Fibroblast of skin of right biceps (primary cell): ENCODE results near the gene TBC1D9.

ENCODE experiments used
- DNase-seq: peaks from one replicate; pipeline ENCODE4 v3.0.0-alpha.2; 2013

TBC1D9 gene

DNA sequence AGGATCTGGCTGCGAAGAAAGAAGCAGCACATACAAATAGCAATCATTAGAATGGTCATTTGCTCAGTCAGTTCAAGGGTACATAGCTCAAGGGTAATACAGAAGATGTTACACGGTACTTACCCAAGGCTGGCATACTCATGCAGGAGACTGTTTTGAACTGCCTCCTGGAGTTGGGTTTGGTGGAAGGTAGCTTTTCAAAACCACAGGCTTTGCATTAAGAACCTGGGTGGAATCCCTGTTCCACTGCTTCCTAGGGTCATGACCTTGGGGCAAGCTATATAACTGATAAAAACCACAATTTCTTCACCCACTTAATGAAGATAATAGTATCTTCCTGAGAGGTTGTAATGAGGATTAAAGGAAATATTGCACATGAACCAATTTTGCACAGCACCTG is 36.5 kb downstream of the TBC1D9 start:
- DNase-seq: no peak

DNA sequence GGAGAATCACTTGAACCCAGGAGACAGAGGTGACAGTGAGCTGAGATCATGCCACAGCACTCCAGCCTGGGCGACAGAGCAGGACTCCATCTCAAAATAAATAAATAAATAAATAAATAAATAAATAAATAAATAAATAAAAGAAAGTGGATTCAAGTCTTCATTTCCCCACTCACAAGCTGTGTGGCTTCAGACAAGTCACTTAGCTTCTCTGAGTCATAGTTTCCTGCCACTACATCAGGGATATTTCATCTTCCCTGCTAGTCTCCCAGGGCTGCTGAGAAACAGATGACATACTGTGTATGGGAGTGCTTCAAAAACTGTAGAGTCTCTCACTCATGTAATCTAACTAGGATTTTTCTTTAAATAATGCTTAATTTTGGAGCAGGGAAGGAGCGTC is 37.2 kb downstream of the TBC1D9 start:
- DNase-seq: peak; percentile 79

DNA sequence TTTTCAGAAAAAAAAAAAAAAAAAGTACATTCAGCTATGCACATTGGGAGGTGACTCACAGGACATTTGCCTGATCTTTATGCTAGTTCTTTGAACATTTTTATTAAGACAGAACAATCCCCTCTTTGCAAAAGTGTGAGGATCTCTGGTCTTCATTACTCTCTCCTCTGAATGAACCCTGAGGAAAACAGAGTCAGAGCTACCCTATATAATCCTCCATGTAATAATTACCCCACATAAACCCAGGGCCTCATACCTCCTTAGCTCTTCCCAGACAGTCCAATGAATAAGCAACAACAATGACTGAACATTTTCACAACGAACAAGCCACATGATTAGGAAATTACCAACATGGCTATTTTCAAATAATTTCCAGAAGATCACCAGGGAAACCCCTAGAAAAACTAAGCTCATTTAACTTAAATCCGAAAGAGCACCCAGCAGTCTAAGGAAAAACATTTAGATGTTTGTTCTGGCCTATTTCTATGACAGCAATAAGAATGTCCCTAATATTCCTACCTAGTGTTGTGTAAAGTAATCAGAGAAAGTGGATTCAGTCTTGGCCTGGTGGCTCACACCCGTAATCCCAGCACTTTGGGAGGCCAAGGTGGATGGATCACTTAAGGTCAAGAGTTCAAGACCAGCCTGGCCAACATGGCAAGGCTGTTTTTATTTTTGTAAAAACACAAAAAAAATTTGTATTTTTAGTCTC is 37.8 kb downstream of the TBC1D9 start:
- DNase-seq: peak; percentile 62

DNA sequence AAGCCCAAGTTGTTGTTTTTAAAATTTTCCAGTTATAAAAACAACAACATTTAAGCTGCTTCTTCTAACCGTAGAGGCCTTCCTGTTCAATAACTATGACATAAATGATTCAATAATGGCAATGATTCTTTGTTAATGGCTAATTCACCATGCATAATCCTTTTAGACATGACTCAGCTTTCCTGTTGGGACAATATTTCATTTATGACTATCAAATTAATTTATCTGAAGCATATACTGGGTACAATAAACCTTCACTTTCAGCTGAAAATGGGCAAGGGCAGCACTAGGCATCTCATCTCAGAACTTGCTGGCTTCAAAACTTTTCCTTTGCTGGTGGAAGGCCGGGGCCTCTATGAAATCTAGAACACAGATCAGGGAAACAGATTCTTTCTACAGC is 38.9 kb downstream of the TBC1D9 start:
- DNase-seq: no peak

DNA sequence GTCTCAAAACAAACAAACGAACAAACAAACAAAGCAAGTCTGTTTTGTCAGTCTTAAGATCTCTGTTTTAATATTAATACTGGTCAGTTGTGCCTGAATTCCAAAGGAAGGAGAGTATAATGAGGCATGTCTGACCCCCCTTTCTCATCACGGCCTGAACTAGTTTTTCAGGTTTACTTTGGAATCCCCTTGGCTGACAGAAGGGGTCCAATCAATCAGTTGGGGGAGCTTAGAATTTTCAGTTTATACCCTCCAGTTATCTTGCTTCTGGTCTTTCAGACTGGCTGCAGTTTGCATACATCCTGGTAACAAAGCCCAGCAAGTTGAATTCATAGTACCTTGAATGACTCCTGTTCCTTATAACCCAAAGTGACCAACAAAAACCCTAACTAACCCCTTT is 41.1 kb downstream of the TBC1D9 start:
- no peak for DNase-seq

DNA sequence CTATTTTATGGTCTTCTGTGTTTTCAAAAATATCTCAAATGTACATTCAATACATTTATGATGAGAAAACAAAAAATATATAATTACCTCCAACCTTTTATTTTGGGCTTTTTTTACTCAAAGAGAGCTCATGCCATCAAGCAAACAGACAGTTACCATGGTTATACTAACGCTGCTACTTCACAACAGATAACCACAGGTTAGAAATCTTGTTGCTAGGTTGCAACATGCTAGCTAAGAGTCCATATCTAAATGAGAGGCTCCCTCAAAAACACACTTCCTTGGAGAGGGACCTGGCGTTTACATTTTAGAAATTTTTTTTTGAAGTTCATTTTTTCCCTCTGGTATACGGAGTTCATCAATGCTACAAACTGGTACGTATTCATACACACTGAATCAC is 44.3 kb downstream of the TBC1D9 start:
- no peak for DNase-seq

DNA sequence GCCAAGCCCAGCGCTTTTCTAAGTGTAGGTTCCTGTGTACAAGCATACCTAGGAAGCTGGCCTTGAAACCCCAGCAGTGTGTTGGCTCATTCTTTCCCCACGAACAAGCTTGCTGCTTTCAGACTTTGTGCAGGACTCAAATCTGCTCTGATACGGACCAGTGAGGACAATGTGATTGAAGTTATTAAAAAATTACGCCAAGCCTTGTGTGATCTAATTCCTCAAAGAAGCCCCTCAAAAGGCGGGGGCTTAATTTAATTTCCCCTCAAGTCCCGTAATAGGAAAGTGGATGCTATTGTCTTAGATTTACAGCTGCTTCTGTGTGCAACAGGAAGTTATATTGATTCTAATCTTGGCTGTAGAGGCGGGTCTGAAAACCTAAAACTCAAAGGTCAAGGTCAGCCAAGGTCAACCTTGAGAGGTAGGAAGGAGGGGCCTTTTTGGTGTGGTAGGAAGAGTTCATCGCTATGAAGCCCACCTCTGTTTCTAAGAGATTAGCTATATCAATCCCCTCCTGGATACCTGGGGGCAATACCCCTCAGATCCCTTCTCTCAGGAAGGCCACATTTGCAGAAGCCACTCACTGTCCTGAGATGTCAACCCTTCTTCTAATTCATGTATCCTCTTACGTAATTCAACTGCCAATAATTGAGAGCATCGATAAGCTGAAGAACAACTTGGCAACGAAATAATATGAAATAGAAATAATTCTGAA is 45.1 kb downstream of the TBC1D9 start:
- DNase-seq: no peak

DNA sequence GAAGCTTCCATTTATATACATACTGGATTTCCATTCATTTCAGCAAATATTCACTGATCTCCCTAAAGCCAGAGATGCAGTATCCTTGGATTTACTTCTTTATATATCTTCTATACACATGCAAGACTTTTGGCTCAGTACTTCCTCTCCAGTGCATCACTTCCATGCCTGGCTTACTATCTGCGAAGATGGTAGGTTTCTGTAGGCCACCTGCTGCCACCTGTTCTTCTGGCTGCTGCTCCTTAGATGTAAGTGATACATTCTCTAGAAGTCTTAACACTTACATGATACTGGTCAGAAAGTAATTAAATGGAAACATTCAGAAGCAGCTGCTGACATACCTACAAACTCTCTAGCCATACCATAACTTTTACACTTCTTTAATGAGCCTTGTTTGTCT is 48.9 kb downstream of the TBC1D9 start:
- DNase-seq: no peak

DNA sequence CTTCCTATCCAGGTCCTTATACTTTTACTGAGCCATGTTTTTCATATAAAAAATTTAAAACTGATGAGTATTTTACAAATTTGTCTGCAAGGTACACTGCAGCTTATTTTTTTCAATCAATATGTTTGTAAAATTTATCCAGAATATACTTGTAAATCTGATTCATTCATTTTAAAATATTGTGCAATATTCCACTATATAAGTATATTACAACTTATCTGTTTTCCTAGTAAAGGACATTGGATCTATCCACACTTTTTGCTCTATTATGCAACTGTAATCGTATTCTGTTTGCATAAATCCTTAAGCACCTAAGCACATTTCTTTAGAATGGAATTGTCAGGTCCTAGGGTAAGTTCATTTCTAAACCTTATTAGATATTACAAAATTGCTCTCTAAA is 49.5 kb downstream of the TBC1D9 start:
- no peak for DNase-seq

DNA sequence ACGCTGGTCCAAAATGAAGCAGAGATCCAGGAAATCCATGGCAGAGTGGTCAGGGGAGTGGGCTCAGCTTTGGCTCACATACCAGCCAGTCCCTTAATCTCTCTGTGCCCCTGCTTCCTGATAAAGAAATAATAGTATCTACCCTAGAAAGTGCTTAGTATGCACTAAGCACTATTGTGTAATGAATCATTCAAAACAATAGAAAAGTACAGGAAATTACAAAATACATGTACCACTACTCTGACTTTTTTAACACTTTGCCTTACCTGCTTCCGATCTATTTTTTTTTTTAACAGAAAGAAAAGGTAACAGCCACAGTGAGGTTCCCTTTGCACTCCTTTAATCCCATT is 49.9 kb downstream of the TBC1D9 start:
- no peak for DNase-seq

DNA sequence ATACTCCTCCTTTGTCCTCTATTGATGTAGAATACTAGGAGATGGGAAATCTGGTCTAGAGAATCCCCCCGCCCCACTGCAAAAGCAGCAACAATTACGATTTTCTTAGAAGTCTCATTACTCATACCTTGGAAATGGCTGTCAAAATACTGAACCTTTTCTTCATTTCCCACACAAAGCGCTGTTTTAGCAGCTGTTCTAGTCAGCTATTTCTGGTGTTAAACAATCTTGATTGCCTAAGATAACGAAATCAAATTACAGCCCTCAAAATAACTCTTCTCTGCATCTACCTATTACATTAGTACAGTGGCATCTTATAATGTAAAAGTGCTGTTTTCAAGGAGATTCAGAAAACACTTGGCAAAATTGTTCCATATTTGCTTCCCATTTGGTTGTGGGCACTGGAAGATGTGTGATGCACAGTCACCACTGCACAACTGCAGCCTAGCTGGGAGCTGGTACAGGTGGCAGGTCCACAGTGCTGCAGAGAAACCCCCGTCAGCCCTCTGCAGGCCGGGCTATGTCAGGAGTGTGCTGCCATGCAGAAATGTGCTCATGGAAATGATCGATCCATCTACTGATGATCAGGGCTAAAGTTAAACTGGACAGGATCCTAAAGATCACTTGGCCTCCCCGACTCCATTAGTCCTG is 50.4 kb downstream of the TBC1D9 start:
- no peak for DNase-seq

DNA sequence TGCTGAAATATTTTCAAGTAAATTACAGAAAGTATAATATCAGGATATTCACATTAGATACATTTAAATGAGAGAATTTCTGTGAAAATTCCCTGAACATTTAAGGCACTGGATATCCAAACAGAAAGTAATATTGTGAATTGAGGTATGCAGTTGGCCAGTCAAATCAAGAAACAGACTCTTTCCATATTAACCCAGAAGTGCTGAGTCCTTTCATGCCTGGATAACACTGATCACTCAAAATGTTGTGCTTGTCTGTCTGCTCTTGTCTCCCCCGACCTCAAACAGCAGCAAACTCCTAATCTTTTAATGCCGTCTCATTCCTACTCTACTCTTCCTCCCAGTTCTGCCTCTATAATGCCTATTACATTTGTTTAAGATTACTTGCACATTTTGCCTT is 51.2 kb downstream of the TBC1D9 start:
- no peak for DNase-seq

DNA sequence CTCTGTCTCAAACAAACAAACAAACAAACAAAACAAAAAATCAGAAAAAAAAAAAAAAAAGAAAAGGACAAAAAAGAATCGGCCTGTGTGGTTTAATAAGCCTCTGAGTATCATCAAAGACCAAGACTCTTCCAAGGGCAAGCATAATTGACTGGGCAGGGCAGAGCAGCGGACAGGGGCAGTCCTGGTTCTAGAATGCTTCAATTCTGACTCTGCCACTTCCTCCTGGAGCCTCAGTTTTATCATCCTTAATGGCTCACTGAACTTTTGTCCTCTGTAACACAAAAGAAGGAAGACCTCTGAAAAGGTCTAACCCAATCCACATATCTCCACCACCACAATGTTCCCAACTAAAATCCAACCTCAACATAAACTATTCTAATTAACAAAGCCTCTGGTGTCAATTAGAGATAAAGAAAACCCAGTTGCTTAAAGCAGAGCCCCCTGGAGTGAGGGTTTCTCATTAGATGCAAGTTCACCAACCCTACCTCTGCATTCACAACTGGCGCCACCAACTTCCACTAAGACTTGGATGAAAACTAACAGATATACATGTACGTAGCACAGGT is 51.7 kb downstream of the TBC1D9 start:
- no peak for DNase-seq

DNA sequence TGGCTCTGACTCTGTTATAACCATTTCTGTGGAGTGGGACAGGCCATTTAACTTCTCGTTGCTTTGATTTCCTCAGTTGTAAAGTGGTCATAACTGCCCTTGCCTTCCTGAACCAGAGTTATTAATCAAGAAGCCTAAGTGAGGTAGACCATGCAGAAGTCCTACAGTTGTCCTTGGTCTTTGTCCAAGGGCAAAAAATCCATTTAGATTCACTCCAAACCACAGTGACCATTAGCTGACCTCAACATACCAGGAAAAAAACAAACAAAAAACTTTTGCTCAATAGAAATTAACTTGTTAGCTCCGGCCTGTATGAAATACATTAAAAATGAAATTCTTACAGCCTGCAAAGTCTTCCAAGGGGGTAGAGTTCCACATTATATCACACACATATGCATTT is 52.7 kb downstream of the TBC1D9 start:
- DNase-seq: no peak

DNA sequence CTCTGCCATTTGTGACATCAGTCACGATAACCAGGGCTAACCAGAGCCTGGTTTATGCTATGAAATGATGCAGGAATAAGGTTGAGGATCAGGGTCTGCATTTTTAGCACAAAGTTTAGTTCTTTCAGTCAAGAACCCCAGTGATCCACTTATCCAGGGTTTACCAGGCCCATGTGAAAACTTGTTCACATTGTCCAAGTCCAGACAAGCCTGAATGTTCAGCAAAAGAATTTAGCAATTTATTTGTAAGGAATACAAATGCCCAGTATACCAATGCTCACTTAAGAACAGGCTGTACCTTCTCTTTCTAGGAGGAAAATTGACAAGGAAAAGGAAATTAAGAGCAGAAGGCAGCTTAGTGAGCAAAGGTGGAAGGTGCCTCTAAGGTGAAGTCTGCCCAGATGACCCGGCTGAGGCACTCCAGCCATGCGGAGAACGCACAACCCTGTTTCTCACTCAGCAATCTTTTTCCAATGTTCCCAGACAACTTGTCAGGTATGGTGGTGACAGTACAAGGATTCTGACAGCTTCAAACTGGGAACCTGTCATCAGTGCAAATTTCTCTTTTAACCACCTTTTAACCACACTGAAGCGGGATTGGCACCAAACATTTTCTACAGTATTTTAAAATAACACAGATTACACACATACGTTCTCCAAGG is 54.0 kb downstream of the TBC1D9 start:
- no peak for DNase-seq

DNA sequence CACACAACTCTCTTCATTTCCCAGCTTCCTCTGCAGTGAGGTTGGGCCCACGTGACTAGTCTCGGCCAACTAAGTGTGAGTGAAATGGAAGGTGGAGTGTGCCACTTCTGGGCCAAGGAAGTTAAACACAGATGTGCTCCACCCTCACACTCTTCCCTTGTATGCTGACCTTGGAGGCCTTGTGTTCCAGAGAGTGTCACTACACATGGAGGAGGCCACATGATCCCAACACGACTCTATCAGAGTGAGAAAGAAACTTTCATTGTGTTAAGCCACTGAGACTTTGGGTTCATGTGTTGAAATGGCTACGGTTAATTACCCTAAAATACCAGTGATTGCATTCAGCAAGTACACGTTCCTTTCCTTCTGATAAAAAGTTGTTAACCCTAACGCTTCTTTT is 55.1 kb downstream of the TBC1D9 start:
- DNase-seq: no peak

DNA sequence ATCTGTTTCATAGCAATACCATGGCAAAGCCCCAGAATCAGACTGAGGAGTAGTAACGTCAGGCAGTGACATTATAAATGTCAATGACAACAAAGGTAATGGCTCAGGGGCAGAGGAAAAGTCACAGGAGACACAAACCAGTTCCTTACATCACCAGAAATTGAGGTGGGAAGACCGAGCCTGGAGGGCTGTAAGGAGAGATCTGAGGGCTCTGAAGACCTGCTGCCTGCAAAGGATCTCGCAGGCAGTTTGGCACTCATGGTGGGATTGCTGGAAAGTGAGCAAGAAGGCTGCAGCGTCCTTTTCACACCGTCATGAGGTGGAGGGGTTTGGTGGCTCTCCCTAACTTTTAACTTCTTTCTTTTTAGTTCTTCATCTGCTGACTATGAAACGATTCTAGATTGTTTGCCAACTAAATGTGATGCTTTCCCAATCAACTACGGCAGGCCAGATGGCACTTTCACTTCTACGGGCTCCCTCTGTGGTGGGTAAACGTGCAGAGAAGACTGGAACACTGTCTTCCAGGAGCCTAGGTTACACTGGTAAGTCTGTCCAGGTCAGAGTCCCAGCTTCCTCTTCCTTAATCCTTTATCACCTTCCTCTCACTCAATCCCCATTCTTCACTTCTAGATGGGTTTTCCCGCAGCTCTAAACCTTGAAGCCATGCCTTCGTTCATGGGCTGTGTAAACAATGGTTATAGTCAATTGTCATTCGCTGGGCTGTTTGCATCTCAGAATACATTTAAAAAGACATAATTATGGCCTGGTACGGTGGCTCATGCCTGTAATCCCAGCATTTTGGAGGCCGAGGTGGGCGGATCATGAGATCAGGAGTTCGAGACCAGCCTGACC is 58.2 kb downstream of the TBC1D9 start:
- DNase-seq: no peak

DNA sequence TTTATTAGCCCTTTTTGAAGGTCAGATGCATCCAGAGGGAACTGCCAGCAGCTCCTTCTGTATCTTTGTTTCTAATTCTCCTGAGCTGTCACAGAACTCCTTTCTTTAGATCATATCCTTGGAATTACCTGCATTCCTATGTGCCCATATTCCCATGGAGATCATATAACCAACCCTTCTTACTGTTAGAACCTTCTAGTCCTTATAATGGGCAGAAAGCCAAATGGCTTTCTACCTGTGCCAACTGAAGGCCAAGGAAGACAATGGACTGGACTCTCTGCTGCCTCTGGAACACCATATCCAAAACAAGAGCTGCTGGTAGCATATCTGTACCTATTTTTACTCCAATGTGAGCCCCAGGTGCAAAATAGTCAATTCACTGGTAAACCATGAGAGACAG is 60.7 kb downstream of the TBC1D9 start:
- no peak for DNase-seq

DNA sequence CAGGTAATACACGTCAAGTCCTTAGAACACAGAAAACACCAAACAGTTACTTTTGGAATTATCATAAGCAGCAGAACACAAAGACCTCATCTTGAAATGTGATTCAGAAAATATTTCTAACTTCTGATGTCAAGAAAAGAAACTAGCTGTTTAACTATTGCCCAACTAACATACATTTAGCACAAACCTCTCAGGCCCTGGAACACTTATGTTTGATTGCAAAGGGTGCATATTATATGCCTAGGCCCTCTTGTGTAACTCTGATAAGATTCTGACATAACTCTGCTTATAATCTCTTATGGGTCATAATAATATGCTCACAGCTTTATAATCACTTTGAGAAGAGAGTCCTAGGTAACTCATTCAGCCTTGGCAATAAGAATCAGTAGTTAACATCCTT is 62.6 kb downstream of the TBC1D9 start:
- no peak for DNase-seq

DNA sequence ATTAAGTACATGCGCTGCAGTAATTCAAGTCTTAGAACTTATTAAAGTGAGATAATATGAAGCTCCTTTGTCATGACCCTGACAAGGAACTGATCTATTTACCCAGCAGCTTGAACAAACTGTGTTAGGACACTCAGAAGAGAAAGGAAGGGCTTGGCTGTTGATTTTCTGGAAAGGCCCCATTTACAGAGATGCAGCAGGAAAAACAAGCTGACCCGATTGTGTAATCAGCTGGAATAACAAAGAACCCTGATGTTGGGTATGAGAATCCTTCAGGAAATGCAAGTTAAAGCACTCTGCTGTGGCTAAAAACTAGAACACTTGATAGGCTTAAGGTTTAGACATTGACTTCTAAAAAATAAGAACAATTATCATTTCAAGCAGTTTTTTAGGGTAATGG is 64.8 kb downstream of the TBC1D9 start:
- peak; percentile 6 for DNase-seq

DNA sequence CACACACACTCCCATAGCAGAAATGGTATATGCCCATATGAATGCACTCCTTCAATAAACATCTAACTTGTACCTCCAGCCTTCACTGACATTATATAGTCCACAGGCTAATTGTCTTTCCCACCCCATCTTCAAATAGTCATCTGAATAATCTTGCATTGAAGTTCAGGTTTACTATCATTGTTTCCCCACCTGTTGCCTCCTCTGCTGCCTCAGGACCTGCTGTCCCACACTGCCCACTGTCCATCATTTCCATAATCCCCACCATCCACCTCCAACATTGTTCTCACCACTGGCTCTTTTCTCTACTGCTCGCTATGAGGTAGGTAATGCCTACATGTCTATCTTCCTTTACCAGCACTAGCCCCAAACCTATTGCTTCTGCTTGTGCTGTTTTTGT is 66.1 kb downstream of the TBC1D9 start:
- no peak for DNase-seq

DNA sequence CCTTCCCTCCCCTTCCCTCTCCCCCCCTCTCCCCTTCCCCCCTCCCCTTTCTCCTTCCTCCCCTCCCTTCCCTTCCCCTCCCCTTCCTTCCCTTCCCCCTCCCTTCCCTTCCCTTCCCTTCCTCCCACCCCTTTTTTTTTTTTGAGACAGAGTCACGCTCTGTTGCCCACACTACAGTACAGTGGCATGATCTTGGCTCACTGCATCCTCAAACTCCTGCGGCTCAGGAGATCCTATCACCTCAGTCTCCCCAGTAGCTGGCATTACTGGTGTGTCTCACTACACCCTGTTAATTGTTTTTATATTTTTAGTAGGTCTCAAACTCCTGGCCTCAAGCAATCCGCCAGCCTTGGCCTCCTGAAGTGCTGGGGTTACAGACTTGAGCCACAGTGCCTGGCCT is 66.6 kb downstream of the TBC1D9 start:
- no peak for DNase-seq
